Naive thymus-derived CD8-positive, alpha-beta T cell (primary cell): ENCODE data around the gene GRB2. TPM values are rescaled to one million over a fixed set of nuclear protein-coding genes. Genes with fewer than 3 reads are reported as not detected.
"Not testable (repeated sequence)": the region's sequence is repeated elsewhere in the genome, so short reads cannot be mapped to it uniquely, and the experiment has no call there.

ENCODE experiments used
- ATAC-seq, 2 donors: fragments of 150-1000 bp; cut with Tn5 transposase in 1 of 2; sonication (Bioruptor Pico), chemical (Tn5 transposase) in 1 of 2; 1 replicate in 1 of 2; 2 replicates in 1 of 2; pipeline ENCODE4 v1.10.0; 2021; ENCODE audit warnings: mild to moderate bottlenecking in 2 of 2, moderate library complexity in 2 of 2
- POLR2A ChIA-PET: fragments of 350-600 bp; sonication (Branson Sonifier 250); formaldehyde crosslinking; loops from one replicate; lab custom pipeline; 2021; ENCODE audit warnings: antibody characterized with exemption; lab: Charles Lee
- DNase-seq, 10 donors: peaks; one replicate each; pipeline versions ENCODE4 v3.0.0 to v3.0.0-alpha.2; 2020 to 2022
- H3K27ac Mint-ChIP-seq, 10 donors: one replicate each; pipeline ENCODE4 v1.8.0; 2020 to 2022; ENCODE audit warnings: mild to moderate bottlenecking in 10 of 10, mixed read lengths in 10 of 10, moderate library complexity in 4 of 10, inconsistent platforms in 1 of 10
- H3K27me3 Mint-ChIP-seq, 5 donors: one replicate each; pipeline ENCODE4 v1.8.0; 2021 to 2022; ENCODE audit warnings: mixed read lengths in 5 of 5
- H3K36me3 Mint-ChIP-seq, 3 donors: one replicate each; pipeline ENCODE4 v1.8.0; 2020 to 2022; ENCODE audit warnings: mixed read lengths in 3 of 3, mild to moderate bottlenecking in 2 of 3, inconsistent platforms in 1 of 3
- H3K4me1 Mint-ChIP-seq, 4 donors: one replicate each; pipeline ENCODE4 v1.8.0; 2021 to 2022; ENCODE audit warnings: mixed read lengths in 4 of 4
- H3K4me3 Mint-ChIP-seq, 10 donors: one replicate each; pipeline ENCODE4 v1.8.0; 2020 to 2022; ENCODE audit warnings: mild to moderate bottlenecking in 10 of 10, mixed read lengths in 10 of 10, moderate library complexity in 6 of 10, inconsistent platforms in 1 of 10
- H3K9me3 Mint-ChIP-seq, 9 donors: one replicate each; pipeline ENCODE4 v1.8.0; 2020 to 2022; ENCODE audit warnings: mixed read lengths in 9 of 9, mild to moderate bottlenecking in 3 of 9, inconsistent platforms in 1 of 9, moderate library complexity in 1 of 9
- polyA plus RNA-seq, 3 donors: library from polyadenylated mRNA; unstranded; fragments of 300-500 nt; fragmentation: Illumina TruSeq; gene quantifications; one replicate each; pipeline ENCODE4 v1.2.3, GENCODE V29; 2021
- total RNA-seq, 8 experiments: library from RNA in 2 of 8; stranded (reverse) in 2 of 8; gene quantifications; one replicate each; pipeline ENCODE4 v1.2.3 and lab custom pipeline; 2021 to 2026

GRB2 gene
- total and polyA plus RNA-seq, 5 experiments from 2014 or later = 130 to 162 (median 145) TPM

DNA sequence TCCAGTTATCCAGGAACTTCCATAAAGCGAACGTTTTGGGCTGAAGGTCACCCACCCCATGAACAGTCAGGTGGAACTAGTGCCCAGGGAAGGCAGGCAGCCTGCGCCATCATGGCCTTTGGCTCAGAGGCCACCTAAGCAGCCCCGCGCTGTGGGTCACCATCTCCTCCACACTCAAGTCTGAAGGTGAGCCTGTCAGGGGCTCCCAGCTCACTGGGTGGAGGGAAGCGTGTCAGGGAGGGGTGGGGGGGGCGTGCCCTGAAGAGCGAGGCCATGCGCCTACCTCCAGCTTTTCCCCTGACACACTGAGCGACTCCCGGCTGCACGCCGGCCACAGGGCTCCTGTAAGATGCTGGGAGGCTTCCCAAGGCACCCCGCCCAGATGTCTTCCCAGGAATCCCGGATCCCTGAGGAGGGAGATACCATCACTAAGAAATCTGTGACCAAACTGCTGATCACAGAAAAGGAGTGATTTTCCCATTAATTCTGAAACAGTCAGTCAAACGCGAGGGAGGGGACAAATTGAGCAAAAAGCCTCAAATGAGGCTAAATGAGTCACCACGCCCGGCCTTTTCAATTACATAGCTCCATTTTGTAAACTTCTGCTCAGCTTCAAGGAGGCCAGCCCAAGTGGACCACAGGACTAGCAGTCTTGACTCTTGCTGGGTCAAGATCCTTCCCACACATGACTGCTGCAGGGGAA is 89.8 kb downstream of the GRB2 start:
- H3K9me3 Mint-ChIP-seq = no peaks in the 10 kb centered on the region

DNA sequence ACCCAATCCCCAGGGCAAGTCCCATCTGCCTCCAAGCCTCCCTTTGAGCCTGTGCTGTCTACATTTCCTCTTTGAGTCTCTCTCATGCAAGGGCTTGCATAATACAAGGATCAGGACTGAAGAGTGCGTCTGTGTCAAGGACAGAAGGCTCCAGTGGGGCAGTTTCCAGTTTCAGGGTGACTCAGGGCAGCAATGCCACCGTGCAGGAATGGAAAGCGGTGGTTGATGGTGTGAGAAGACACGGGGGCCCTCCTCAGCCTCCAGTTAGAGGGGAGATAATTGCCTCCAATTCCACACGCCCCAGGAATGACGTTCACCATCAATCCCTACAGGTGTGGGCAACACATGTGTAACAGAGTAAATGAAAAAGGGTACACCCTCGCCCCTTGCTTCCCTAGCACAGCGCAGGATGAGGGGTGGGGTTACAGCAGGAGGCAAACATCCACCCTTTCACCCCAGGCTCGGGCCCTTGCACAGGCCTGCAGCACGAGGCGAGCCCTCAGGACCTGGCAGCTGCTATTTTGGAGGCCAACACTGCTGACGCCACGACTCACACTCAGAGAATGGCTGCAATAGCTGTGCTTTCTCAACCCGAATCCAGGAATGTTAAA is 91.4 kb downstream of the GRB2 start:
- Mint-ChIP-seq H3K4me3 (no peak overlapping the region), H3K27me3 (no peaks in the 10 kb centered on the region), H3K4me1 (peaks cover 6 to 39% (median 13%) of the 10 kb centered on the region in 4 donors), H3K9me3 (no peaks in the 10 kb centered on the region), H3K36me3 (peaks cover 0 to 17% (median 0%) of the 10 kb centered on the region in 3 donors), H3K27ac (peak overlapping the region; percentile 36 to 91 (median 80))
- DNase-seq (no peak), ATAC-seq (no peak)
- POLR2A ChIA-PET = interaction anchor here (0.9 kb wide), 1 partner anchor 45 kb away, joined by 3 read pairs; no protein-coding TSS in a partner anchor

More for the DNA sequence above, 89.8 kb downstream of the GRB2 start:
- ATAC-seq = no peak
- Mint-ChIP-seq H3K36me3 (peaks cover 0 to 33% (median 2%) of the 10 kb centered on the region in 3 donors), H3K4me1 (peaks cover 3 to 32% (median 12%) of the 10 kb centered on the region in 4 donors), H3K27ac (peak overlapping the region in 4 of 10 donors; percentile 24 to 56 (median 50)), H3K4me3 (no peak overlapping the region), H3K27me3 (no peaks in the 10 kb centered on the region)
- no peak for DNase-seq
- POLR2A ChIA-PET = interaction anchor here (0.6 to 1.0 kb wide), 2 partner anchors 14 to 95 kb away, joined by 3 to 6 read pairs; no protein-coding TSS in a partner anchor

DNA sequence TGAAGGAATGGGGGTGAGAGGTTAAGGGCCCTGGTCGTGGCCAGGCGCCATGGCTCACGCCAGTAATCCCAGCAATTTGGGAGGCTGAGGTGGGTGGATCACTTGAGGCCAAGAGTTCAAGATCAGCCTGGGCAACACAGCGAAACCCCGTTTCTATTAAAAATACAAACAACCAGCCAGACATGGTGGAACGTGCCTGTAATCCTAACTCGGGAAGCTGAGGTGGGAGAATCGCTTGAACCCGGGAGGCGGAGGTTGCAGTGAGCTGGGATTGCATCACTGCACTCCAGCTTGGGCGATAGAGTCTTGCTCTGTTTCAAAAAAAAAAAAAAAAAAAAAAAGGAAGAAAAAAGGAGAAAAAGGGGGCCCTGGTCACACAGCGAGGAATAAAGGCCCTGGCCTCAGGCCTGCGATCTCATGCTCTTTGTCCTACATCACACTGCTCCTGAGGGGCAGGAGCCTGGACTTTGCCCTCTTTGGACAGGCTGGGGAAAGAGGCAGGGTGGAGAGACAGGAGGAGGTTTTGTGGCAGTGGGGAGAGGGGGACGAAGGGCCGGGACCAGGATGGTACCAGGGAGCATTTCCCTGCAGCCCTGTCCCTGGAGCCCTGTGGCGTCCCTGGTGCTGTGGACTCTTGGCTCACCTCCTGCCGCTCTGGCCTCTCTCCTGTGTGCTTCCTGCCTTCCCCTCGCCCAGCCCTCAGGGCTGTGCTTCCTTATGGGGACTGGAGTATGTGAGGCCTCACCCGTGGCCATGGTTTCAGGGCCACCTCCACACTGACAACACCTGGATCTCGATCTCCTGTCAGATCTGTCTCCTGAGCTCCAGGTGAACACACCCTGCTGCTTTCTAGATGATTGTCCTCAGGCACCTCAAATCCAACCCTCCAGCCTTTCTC is 96.5 kb downstream of the GRB2 start:
- Mint-ChIP-seq H3K27ac (peak overlapping the region in 4 of 10 donors; percentile 6 to 74 (median 41)), H3K4me3 (no peak overlapping the region), H3K27me3 (no peaks in the 10 kb centered on the region), H3K9me3 (no peaks in the 10 kb centered on the region), H3K4me1 (peaks cover 6 to 31% (median 12%) of the 10 kb centered on the region in 4 donors), H3K36me3 (no peaks in the 10 kb centered on the region)
- POLR2A ChIA-PET = interaction anchor here (0.7 kb wide), 1 partner anchor 9 kb away, joined by 3 read pairs; no protein-coding TSS in a partner anchor
- DNase-seq (no peak), ATAC-seq (no peak)

DNA sequence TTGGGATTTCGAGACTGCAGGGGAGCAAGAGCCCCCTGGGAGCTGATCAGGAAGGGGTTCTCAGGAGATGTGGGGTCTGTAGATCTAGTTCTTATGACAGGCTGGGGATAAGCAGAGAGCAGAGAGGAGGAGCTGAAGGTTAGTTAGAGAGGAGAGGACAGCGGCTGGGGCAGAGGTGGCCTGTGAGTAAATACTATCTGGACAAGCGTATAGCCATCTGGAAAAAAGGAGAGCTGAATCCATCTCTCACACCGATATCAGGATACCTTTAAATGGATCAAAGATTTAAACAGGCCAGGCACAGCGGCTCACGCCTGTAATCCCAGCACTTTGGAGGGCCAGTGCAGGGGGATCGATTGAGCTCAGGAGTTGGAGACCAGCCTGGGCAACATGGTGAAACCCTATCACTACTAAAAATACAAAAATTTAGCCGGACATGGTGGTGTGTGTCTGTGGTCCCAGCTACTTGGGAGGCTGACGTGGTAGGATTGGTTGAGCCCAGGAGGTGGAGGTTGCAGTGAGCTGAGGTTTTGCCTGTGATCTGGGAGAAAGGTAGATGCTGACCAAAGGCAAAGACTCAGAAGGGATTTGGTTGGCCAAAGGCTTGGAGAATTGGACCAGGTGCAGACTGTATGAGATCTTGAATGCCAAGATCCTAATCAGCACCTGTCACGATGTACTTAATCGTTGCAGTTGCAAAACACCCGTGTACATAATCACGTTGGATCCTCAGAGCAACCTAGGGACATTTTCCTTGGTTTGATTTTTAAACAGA is 97.3 kb downstream of the GRB2 start:
- no peak for DNase-seq
- H3K4me1 Mint-ChIP-seq = peaks cover 3 to 27% (median 8%) of the 10 kb centered on the region in 4 donors

DNA sequence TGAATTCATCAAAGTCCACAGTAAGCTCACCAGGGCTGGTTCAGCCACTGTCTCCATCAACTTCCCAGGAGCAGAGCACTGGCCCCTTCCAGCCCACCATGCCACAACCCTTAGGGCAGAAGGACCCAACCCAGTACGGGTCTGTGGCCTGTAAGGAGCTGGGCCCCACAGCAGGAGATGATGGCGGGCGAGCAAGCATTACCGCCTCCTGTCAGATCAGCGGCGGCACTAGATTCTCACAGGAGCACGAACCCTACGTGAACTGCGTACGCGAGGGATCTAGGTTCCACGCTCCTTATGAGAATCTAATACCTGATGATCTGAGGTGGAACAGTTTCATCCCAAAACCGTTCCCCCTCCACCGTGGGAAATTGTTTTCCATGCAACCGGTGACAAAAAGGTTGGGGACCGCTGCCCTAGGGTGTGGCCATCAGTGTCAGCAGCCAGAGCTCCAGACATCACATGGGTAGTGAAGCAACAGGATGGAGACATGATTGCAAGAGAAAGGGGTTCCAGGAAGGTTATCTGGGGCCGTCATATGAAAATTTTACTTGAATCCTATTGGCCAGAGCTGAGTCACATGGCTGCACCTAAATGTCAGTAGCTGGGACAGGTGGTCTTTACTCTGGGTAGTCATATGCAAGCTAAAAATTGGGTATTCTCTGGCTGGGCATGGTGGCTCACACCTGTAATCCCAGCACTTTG is 103.8 kb downstream of the GRB2 start:
- no peak overlapping the region for H3K27ac Mint-ChIP-seq
- H3K36me3 Mint-ChIP-seq = no peaks in the 10 kb centered on the region
- H3K27me3 Mint-ChIP-seq = no peaks in the 10 kb centered on the region
- H3K4me1 Mint-ChIP-seq = peaks cover 0 to 17% (median 1%) of the 10 kb centered on the region in 4 donors
- H3K9me3 Mint-ChIP-seq = no peaks in the 10 kb centered on the region
- ATAC-seq (no peak), DNase-seq (no peak)
- POLR2A ChIA-PET = interaction anchor here (1.0 kb wide), 1 partner anchor 14 kb away, joined by 3 read pairs; no protein-coding TSS in a partner anchor
- no peak overlapping the region for H3K4me3 Mint-ChIP-seq

More for the DNA sequence above, 97.3 kb downstream of the GRB2 start:
- Mint-ChIP-seq H3K27ac (peak overlapping the region in 5 of 10 donors; percentile 28 to 60 (median 36)), H3K4me3 (no peak overlapping the region), H3K9me3 (no peaks in the 10 kb centered on the region), H3K36me3 (no peaks in the 10 kb centered on the region), H3K27me3 (no peaks in the 10 kb centered on the region)
- ATAC-seq = no peak
- POLR2A ChIA-PET = interaction anchor here (0.5 to 0.7 kb wide), 2 partner anchors 8 to 11 kb away, joined by 3 read pairs; no protein-coding TSS in a partner anchor

DNA sequence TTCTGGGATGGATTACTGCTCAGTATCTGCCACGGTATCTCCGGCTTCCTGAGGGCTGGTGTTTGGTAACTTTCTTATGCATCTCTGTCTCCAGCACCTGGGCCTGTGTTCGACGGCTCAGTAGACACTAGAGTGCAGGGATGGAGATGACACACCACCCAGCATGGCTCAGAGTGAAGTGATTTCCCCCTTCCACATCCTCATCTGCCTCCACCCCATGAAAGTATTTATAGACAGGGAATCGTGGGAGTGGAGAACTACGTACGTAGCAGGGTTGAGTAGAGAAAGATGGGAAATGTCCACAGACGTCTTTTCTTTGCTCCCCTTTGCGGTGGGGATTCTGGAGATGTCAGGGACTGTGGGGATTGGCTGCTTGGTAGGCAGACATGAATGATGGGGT is 104.4 kb downstream of the GRB2 start:
- H3K36me3 Mint-ChIP-seq = no peaks in the 10 kb centered on the region
- no peak for DNase-seq
- peaks cover 0 to 15% (median 1%) of the 10 kb centered on the region in 4 donors for H3K4me1 Mint-ChIP-seq
- no peaks in the 10 kb centered on the region for H3K27me3 Mint-ChIP-seq
- ATAC-seq = no peak
- H3K27ac Mint-ChIP-seq = no peak overlapping the region
- POLR2A ChIA-PET = interaction anchor here (0.6 to 1.0 kb wide), 2 partner anchors 14 to 296 kb away, joined by 3 read pairs; no protein-coding TSS in a partner anchor
- peak overlapping the region in 1 of 10 donors; percentile 34 for H3K4me3 Mint-ChIP-seq
- no peaks in the 10 kb centered on the region for H3K9me3 Mint-ChIP-seq

DNA sequence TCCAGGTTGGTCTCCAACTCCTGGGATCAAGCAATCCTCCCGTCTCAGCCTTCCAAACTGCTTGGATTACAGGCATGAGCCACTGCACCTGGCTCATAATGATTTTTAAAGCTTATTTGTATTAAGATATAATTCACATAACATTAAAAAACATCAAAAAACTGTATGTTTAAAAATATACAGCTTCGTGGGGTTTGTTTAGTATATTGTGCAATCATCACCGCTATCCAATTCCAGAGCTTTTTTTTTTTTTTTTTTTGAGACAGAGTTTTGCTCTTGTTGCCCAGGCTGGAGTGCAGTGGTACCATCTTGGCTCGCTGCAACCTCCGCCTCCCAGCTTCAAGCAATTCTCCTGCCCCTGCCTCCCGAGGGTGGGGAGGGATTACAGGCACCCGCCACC is 105.2 kb downstream of the GRB2 start:
- Mint-ChIP-seq H3K4me1 (peaks cover 0 to 18% (median 1%) of the 10 kb centered on the region in 4 donors), H3K27ac (no peak overlapping the region), H3K4me3 (no peak overlapping the region), H3K27me3 (no peaks in the 10 kb centered on the region), H3K36me3 (no peaks in the 10 kb centered on the region), H3K9me3 (no peaks in the 10 kb centered on the region)
- ATAC-seq (no peak), DNase-seq (no peak)
- POLR2A ChIA-PET = interaction anchor here (0.6 kb wide), 1 partner anchor 296 kb away, joined by 3 read pairs; no protein-coding TSS in a partner anchor

DNA sequence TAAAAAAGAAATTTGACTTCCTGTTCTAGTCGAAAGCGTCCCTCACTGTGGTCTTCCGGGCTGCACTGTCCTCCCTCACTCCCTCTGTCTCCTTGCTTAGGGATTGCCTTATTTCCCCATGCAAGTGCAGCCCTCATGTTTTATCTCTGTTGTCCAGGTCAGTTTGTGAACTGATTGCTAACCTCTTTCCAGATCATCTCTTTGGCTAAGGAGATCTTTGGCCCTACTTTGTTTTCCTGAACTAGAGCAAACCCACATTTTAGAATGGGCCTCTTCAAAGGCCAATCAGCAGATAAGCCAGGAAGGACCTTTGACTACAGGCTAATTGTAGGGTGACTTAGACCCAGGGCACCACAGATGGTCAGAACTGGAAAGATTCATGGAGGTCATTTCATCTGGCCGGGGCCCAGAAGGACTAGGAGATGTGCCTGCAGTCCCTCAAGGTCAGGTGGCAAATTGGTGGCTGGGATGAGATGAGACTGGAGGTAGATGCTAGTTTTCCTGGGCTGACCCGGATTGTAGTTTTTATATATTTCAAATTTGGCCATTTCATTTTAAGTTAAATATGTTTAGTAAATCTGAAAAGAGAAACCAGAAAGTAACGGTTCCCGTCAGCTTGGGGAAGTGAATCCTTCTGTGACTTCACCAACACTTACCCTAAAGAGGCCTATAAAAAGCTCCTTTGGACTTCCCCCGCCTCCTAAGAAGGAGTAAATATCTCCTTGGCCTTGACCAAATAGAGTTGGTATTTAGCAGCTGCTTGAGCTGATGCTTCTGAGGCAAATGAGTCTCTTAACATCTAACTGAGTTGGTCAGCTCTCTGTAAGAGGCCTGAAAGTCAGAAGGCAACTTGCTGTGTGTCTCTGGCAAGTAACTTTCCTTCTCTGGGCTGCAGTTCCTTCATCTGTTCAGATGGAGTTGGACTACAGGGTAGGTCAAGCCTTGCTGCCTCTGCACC is 110.0 kb downstream of the GRB2 start:
- peak overlapping the region in 1 of 10 donors; percentile 61 for H3K4me3 Mint-ChIP-seq
- no peaks in the 10 kb centered on the region for H3K36me3 Mint-ChIP-seq
- peaks cover 0 to 21% (median 0%) of the 10 kb centered on the region in 4 donors for H3K4me1 Mint-ChIP-seq
- H3K27ac Mint-ChIP-seq = peak overlapping the region in 4 of 10 donors; percentile 12 to 82 (median 49)
- H3K27me3 Mint-ChIP-seq = no peaks in the 10 kb centered on the region
- DNase-seq (peak in 1 of 10 donors; percentile 18), ATAC-seq (peak in 1 of 2 donors; percentile 49)
- H3K9me3 Mint-ChIP-seq = no peaks in the 10 kb centered on the region
- POLR2A ChIA-PET = interaction anchor here (1.2 to 1.4 kb wide), 2 partner anchors 50 to 114 kb away, joined by 3 to 4 read pairs; no protein-coding TSS in a partner anchor

DNA sequence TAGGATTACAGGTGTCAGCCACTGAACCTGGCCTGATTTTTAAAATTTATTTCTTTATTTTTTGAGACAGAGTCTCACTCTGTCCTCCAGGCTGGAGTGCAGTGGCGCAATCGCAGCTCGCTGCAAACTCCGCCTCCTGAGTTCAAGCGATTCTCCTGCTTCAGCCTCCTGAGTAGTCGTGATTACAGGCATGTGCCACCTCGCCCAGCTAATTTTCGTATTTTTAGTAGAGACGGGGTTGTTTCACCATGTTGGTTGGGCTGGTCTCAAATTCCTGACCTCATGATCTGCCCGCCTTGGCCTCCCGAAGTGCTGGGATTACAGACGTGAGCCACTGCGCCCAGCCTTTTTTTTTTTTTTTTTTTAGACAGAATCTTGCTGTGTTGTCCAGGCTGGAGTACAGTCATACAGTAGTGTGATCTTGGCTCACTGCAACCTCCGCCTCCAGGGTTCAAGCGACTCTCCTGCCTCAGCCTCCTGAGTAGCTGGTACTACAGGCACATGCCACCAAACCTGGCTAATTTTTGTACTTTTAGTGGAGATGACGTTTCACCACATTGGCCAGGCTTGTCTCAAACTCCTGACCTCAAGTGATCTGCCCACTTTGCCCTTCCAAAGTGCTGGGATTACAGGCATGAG is 112.5 kb downstream of the GRB2 start:
- not testable (repeated sequence) for H3K27me3 Mint-ChIP-seq, H3K36me3 Mint-ChIP-seq, H3K9me3 Mint-ChIP-seq, DNase-seq, ATAC-seq, H3K4me3 Mint-ChIP-seq
- Mint-ChIP-seq H3K27ac (peak overlapping the region in 3 of 10 donors; percentile 5 to 98 (median 31)), H3K4me1 (peaks cover 10 to 36% (median 14%) of the 10 kb centered on the region in 4 donors)
- POLR2A ChIA-PET = interaction anchor here (0.7 to 1.2 kb wide), 3 partner anchors 22 to 826 kb away, joined by 3 to 6 read pairs (median 3); partner anchors contain the start of genes CD300A and MIF4GD
